ENCODE measurements around the gene ALX3.
"Not testable (repeated sequence)": the region's sequence is repeated elsewhere in the genome, so short reads cannot be mapped to it uniquely, and the experiment has no call there.

ALX3 gene

GRCh38 chr1:110040548-110040947, 29.9 kb downstream of the ALX3 start:
- FAIRE-seq, result no peak

GRCh38 chr1:110039641-110040040, 30.8 kb downstream of the ALX3 start:
- no peak for FAIRE-seq

GRCh38 chr1:110038271-110038670, 32.2 kb downstream of the ALX3 start:
- FAIRE-seq, result no peak

- no peak for FAIRE-seq
These were observed 35.2 kb downstream of the ALX3 start for GRCh38 chr1:110035236-110035752.

GRCh38 chr1:110034451-110035235, 35.8 kb downstream of the ALX3 start, which contains the start of gene STRIP1:
Gene STRIP1 (plus strand): TSS chr1:110034624. CDS start chr1:110034638, 14 bp downstream.
- no peak for FAIRE-seq

DNA sequence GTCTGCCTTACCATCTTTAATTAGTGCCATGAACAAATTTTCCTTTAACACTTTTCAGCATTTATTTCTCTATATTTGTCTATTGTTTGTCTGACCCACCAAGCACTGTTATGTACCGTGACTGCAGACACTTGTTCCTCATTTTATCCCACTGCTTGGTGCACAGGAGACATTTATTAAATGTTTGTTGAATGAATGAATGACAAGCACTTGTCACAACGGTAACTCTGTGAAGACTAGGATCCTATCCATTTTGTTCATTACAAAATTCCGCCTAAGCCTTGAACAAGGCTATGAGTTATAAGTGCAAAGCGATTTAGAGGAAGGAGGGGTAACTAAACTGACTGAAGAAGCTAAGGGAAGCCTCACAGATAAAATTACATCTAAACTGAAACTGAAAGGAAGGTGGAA, 36.4 kb downstream of the ALX3 start:
- FAIRE-seq, result no peak

DNA sequence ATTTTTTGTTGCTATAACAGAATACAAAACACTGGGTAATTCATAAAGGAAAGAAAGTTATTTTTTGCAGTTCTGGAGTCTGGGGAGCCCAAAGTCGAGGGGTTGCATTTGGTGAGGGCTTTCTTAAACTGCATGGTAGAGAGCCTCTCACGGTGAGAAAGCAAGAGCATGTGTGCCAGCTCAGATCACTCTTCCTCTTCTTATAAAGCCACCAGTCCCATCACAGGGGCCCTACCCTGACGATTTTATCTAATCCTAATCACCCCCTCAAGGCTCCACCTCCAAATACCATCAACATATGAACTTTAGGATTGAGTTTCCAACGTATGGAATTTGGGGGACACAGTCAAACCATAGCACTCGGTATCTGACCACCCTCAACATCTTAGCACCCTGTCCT, 37.1 kb downstream of the ALX3 start:
- FAIRE-seq, result no peak

- no peak for FAIRE-seq
These were observed 38.1 kb downstream of the ALX3 start for GRCh38 chr1:110032327-110032726.

GRCh38 chr1:110030687-110031086, 39.8 kb downstream of the ALX3 start:
- not testable (repeated sequence) for FAIRE-seq

DNA sequence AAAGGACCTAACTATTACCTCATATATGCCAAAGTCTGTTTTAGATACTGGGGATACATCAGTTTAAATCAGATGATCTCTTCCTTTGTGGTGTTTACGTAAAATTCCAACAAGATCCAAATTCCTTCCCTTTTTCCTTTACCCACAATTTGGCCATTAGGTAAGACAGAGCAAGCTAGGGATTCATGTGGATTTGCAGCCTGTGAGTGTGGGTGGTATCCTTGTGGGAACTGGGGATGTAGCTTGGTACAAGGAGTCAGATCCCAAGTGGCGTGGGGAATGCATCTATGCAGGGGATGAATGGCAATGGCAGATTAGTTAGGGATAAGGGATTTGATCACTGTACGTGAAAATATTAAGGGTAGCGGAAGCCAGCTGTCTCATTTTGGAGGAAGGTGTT, 45.9 kb downstream of the ALX3 start:
- FAIRE-seq, result no peak

DNA sequence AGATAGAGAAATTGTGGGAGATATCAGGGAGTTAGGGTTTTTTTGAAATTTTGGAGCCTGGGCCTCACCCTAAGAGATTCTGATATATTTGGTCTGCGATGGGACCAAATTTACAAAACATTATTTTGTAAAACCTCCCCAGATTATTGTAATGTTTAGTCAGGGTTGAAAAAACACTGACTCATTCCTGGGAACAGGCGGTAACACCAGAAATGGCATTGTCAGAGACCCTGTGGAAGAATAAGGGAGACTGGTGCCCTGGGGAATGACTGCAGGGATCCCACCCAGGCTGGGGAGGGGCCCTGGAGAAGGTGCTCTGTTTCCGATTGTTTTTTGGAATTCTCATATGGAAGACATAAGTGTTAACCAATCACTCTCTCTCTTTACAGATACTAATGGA, 49.2 kb downstream of the ALX3 start:
- FAIRE-seq, result no peak

GRCh38 chr1:110019770-110020169, 50.7 kb downstream of the ALX3 start:
- no peak for FAIRE-seq

- peak; percentile 97 for FAIRE-seq
These were observed 52.1 kb downstream of the ALX3 start for GRCh38 chr1:110018396-110018795.

DNA sequence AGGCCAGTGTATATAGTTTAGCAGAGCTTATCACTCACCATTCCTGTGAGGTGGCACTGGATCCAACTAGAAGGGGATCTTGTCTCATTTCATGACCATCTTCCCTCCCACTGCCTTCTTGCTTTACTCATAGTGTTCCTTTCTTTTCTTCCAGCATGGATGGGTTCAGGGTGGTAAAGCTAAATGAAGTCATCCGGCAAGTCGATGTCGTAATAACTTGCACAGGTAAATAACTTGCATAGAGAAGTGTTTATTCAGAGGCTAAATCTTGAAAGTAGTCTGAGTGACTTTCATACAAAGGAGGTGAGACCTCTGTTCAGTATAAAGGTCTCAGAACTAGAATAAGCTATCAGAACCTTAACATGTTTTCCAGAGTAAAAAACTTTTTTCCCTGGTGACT, 52.7 kb downstream of the ALX3 start:
- no peak for FAIRE-seq

- FAIRE-seq, result no peak
These were observed 58.2 kb downstream of the ALX3 start for GRCh38 chr1:110012100-110012780.

GRCh38 chr1:110011527-110012041, 58.9 kb downstream of the ALX3 start:
- peak; percentile 21 for FAIRE-seq

All from islet of Langerhans (tissue), 1 donor.